Stimulated activated CD8-positive, alpha-beta memory T cell treated with anti-CD3 and anti-CD28 coated beads, Interleukin-7, amount 100 ng/mL, for 48 hours (primary cell): ENCODE measurements around the gene REPIN1.

Experiments used
- DNase-seq, 2 donors: peaks; one replicate each; pipeline ENCODE4 v3.0.0-alpha.2; 2020; ENCODE audit warnings: low read depth in 1 of 2; ENCODE audit errors: extremely low read depth in 1 of 2

The REPIN1 gene

GRCh38 chr7:150420242-150420641, 51.6 kb downstream of the REPIN1 start:
- DNase-seq, result no peak

GRCh38 chr7:150420987-150421674, 52.5 kb downstream of the REPIN1 start:
- peak; percentile 59 to 76 for DNase-seq

GRCh38 chr7:150421831-150422230, 53.2 kb downstream of the REPIN1 start:
- DNase-seq, result no peak
